GM12873 (cell line): ENCODE results near the gene UVRAG.

Experiments
- CTCF ChIP-seq: IDR thresholded peaks from 2 replicates; pipeline ENCODE4 v1.5.1; 2012; ENCODE audit warnings: low read depth, mild to moderate bottlenecking, moderate library complexity, low read length, control low read depth; ENCODE audit not compliant: insufficient read depth; ENCODE audit errors: missing control alignments

The UVRAG gene

GRCh38 chr11:76119032-76119431 lies 304.0 kb downstream of the UVRAG start:
- TF ChIP-seq CTCF = no peak

- TF ChIP-seq CTCF = no peak
Observed at GRCh38 chr11:76119779-76120178, 304.8 kb downstream of the UVRAG start.

- no peak for TF ChIP-seq CTCF
Observed at GRCh38 chr11:76120513-76121101, 305.6 kb downstream of the UVRAG start.

- TF ChIP-seq CTCF = no peak
Observed at GRCh38 chr11:76123248-76123647, 308.2 kb downstream of the UVRAG start.

- TF ChIP-seq CTCF = no peak
Observed at GRCh38 chr11:76124905-76125770, 310.1 kb downstream of the UVRAG start.

- no peak for TF ChIP-seq CTCF
Observed at GRCh38 chr11:76129729-76130128, 314.7 kb downstream of the UVRAG start.

GRCh38 chr11:76131142-76131541 lies 316.1 kb downstream of the UVRAG start:
- TF ChIP-seq CTCF = no peak
